Measurements from ENCODE around the gene FGF4.

DNA sequence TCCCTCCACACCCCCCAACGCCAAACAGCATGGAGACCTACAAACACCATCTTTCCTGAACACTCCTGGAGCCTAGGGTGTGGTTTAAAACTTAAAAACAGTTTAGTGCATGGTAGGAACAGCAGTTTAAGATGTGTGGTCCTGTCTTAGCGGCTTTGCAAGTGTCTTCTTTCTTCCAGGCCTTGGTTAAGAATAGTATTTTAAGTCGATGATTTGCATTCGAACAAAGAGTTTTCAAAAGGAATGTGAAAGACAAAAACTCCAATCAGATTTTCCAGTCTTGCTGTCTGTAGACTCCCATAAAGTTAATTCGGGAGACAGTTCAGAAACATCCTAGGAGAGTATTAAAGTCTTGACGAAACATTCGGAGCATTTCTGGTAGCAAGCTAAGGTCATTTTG lies 3.7 kb downstream of the FGF4 start:
- TF ChIP-seq, protein P1, sequence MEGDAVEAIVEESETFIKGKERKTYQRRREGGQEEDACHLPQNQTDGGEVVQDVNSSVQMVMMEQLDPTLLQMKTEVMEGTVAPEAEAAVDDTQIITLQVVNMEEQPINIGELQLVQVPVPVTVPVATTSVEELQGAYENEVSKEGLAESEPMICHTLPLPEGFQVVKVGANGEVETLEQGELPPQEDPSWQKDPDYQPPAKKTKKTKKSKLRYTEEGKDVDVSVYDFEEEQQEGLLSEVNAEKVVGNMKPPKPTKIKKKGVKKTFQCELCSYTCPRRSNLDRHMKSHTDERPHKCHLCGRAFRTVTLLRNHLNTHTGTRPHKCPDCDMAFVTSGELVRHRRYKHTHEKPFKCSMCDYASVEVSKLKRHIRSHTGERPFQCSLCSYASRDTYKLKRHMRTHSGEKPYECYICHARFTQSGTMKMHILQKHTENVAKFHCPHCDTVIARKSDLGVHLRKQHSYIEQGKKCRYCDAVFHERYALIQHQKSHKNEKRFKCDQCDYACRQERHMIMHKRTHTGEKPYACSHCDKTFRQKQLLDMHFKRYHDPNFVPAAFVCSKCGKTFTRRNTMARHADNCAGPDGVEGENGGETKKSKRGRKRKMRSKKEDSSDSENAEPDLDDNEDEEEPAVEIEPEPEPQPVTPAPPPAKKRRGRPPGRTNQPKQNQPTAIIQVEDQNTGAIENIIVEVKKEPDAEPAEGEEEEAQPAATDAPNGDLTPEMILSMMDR (IDR thresholded peaks at IDR 0.05), result no peak
- no peak for TF ChIP-seq POLR2A (IDR thresholded peaks at IDR 0.05)
